Cardiac septum (tissue), 1 donor: ENCODE measurements around the gene HAUS5. TPM values are rescaled to one million over a fixed set of nuclear protein-coding genes. Genes with fewer than 3 reads are reported as not detected.

Experiments
- DNase-seq: peaks from one replicate; pipeline ENCODE4 v3.0.0-alpha.2; 2020; ENCODE audit warnings: low spot score
- intact Hi-C: fragments of 100-400 bp; cut with DNase I; formaldehyde crosslinking; loops from one replicate; pipeline ENCODE4 v1.14.0; 2022
- total RNA-seq: library from RNA; stranded (reverse); fragmentation: NEBNext Ultra II Directional; extraction: Animal tissue kit (Norgen Biotek cat#: 25700); gene quantifications from one replicate; pipeline ENCODE4 v1.2.1, GENCODE V29; 2021
- donor health status: DM: no; HTN: no; CAD: no.

Gene HAUS5
- total RNA-seq, 1 donor from 2014 or later, result 5.9 TPM

DNA sequence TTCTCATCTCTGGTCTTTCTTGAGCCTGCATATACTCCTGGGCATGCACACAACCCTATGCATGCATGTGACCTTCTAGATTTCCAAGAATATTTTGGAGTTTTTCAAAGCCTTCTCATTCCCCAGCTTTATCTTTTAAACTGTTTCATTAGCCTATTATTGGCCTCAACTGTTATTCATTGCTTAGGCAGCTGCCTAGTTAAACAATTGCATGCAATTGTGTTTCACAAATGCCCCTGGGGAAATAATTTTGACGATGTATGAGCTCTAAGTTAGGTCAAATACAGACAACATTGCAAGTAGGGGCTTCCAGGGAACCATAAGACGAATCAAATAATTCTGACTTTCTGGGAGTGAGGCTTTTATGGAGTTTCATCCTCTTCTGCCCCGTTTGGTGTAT lies 51.4 kb downstream of the HAUS5 start:
- intact Hi-C loops, result no loop called here
- DNase-seq, result no peak

DNA sequence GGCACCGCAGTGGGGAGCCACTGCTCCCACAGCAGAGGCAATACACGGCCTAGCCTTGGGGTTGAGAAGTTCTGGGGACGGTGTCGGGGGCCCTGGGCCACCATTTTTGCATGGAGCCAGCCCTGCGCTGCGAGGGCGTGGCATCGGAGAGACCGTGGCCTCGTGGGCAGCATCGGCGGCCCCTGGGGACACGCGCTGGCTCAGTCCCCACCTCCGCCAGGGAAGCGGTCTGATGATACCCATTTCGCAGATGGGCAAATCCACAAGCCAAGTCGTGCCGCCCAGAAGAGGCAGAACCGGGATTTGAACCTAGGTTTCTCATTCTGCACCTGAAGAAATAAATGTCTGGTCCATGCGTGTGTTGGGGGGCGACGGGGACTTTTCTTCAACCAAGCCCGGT lies 52.6 kb downstream of the HAUS5 start:
- DNase-seq, result no peak
- intact Hi-C loops, result no loop called here

DNA sequence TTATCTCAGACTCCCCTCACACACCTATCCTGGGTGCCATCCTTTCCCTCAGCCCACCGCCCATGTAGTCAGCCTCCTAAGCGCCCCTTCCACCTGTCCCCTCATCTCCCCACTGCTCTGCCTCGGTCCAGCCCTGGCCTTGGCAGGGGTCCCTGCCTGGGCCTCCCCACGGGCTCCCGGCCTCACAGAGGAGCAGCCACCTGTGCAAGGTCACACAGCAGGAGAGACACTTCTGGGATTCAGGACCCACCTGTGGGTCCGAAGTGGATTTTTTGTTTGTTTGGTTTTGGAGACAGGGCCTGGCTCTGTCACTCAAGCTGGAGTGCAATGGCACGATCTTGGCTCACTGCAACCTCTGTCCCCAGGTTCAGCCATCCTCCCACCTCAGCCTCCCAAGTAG lies 53.1 kb downstream of the HAUS5 start:
- intact Hi-C loops, result no loop called here
- DNase-seq, result no peak

DNA sequence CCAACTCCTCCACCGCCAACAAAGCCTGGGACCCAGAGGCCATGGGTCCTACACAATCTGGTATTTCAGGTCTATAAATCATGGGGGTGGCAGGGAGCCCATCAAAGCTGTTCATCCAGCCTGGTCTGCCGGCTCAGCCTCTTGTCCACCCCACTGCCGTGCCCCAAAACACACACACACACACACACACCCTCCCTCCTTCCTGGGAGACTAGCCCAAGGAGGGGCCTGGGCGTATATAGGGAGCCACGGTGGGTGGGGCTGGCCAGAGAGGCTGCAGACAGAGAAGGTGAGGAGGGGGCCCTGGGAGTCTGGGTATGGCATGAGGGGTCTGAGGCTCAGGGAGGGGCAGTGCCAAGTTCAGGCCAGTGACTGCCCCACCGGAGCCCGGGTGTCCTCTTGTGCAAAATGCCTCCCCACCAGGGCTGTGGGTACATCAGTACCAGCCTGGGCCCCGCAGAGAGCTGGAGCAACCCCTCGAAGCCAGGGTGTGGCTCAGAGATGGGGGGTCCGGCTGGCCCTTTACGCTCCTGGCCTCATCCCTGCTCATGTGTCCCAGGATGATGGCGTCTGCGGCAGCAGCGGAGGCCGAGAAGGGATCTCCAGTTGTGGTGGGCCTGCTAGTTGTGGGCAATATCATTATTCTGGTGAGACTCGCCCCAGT lies 53.8 kb downstream of the HAUS5 start, which contains the start of gene UPK1A:
Gene UPK1A, plus strand, starts transcription at position 267 of the 663 bp plus-strand sequence. Its CDS starts 296 bp downstream, at position 563.
- no peak for DNase-seq
- intact Hi-C loops, result no loop called here

DNA sequence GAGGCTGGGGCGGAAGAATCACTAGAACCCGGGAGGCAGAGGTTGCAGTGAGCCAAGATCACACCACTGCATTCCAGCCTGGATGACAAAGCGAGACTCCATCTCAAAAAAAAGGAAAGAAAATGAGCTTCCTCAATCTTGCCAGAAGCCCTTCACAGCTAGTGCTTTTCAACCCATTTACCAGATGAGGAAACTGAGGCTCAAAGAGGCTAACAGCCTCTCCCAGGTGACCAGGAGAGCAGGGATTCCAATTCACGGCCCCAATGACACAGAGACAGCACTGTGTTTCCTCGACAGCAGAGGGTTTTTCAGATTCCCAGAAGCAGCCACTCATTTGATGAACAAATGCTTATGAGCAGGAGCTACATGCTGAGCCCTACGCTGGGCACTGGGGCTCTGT lies 57.0 kb downstream of the HAUS5 start:
- intact Hi-C loops, result no loop called here
- DNase-seq, result no peak

DNA sequence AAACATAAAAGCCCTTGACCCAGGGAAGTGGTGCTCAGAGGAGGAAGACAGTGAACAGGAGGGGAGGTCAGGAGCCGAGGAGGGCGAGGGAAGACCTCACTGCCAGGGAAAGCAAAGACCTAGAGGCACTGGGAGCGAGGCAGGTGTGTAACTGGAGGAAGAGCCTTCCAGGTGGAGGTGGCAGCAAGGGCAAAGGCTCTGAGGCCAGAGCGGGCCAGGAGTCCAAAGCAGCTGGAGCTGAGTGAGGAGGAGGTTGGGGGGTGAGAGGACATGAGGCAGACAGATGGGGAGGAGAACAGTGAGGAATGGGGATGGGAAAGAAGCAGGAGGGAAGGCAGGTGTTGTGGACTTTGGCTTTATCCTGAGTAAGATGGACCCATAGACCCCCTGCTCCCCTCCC lies 57.4 kb downstream of the HAUS5 start:
- no peak for DNase-seq
- intact Hi-C loops, result no loop called here

DNA sequence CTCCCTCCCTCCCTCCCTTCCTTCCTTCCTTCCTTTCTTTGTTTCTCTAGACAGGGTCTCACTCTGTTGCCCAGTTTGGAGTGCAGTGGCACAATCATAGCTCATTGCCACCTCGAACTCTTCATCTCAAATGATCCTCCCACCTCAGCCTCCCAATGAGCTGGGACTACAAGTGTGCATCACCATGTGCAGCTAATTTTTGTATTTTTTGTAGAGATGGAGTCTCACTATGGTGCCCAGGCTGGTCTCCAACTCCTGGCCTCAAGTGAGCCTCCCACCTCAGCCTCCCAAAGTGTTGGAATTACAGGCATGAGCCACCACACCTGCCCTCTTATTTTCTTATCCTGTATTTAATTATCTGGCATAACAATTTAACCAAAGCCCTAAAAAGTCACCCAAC lies 58.2 kb downstream of the HAUS5 start:
- DNase-seq, result no peak
- intact Hi-C loops, result no loop called here

DNA sequence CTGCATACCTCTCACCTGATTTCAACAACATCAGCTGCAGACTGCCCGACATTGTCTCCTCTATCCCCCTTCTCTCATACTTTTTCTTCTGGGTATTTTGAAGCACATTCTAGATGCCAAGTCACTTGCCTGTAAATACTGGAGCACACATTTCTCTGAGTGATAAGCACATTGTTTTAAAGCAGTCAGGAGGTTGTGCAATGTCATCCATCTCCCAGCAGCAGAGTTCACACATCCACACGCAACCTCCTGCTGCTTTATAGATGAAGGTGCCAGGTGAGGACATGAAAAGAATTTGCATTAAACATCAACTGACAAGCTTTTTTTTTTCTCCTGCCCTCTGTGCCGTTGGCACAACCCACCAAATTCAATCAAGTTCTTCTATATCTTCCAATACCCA lies 59.3 kb downstream of the HAUS5 start:
- intact Hi-C loops, result no loop called here
- DNase-seq, result no peak

DNA sequence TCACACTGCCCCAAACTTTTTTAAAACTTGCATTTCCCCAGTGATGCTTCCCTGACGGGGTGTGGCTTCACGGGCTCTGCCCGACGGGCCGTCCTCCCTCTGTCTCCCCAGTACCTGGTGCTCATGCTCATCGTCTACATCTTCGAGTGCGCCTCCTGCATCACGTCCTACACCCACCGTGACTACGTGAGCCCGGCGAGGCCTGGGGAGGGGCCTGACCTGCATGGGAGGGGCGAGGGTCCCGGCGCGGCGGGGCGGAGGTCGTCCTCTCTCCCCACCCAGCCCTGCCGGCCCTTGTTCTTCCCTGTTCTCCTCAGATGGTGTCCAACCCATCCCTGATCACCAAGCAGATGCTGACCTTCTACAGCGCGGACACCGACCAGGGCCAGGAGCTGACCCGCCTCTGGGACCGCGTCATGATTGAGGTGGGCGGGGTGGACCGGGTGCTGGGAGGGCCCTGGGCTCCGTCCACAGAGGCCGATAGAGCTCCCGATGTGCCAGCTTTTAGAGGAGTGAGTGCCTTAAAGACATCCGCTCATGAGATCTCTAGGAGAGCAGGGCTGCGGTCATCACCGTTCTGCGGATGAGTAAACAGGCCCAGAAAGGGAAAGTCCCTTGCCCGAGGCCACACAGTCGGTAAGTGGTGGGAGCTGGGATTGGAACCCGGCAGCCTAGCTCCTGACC lies 60.7 kb downstream of the HAUS5 start:
- intact Hi-C loops, result no loop called here
- no peak for DNase-seq

Other genes starting within 250 kb of the HAUS5 start
- gene GPR42, start 241.7 kb upstream of the HAUS5 start, total RNA-seq, result not detected
- gene FFAR2, start 164.5 kb upstream of the HAUS5 start, total RNA-seq, result 0.97 TPM
- gene KRTDAP, start 122.3 kb upstream of the HAUS5 start, total RNA-seq, result not detected
- gene DMKN, start 99.1 kb upstream of the HAUS5 start, total RNA-seq, result 4.2 TPM
- gene SBSN, start 84.4 kb upstream of the HAUS5 start, total RNA-seq, result not detected
- not detected for gene GAPDHS, start 79.3 kb upstream of the HAUS5 start, total RNA-seq
- 64.4 TPM for gene TMEM147, start 67.1 kb upstream of the HAUS5 start, total RNA-seq
- gene ATP4A, start 49.1 kb upstream of the HAUS5 start, total RNA-seq, result not detected
- gene PMIS2, start 26.6 kb upstream of the HAUS5 start, total RNA-seq, result not detected
- gene RBM42, start 16.3 kb downstream of the HAUS5 start, total RNA-seq, result 56.2 TPM
- 0.78 TPM for gene ETV2, start 29.0 kb downstream of the HAUS5 start, total RNA-seq
- gene COX6B1, start 35.6 kb downstream of the HAUS5 start, total RNA-seq, result 1,054 TPM
- not detected for gene UPK1A, start 53.8 kb downstream of the HAUS5 start, total RNA-seq
- gene ZBTB32, start 91.8 kb downstream of the HAUS5 start, total RNA-seq, result 0.13 TPM
- 19.9 TPM for gene KMT2B, start 105.3 kb downstream of the HAUS5 start, total RNA-seq
- 4.2 TPM for gene IGFLR1, start 129.7 kb downstream of the HAUS5 start, total RNA-seq
- 24.9 TPM for gene U2AF1L4, start 132.7 kb downstream of the HAUS5 start, total RNA-seq
- gene PSENEN, start 132.9 kb downstream of the HAUS5 start, total RNA-seq, result 43.2 TPM
- gene LIN37, start 135.8 kb downstream of the HAUS5 start, total RNA-seq, result 9.6 TPM
- 863 TPM for gene HSPB6, start 144.3 kb downstream of the HAUS5 start, total RNA-seq
- 11.7 TPM for gene PROSER3, start 145.4 kb downstream of the HAUS5 start, total RNA-seq
- gene ARHGAP33, start 162.8 kb downstream of the HAUS5 start, total RNA-seq, result 8.8 TPM
- gene PRODH2, start 200.1 kb downstream of the HAUS5 start, total RNA-seq, result not detected
- gene NPHS1, start 239.8 kb downstream of the HAUS5 start, total RNA-seq, result not detected
- gene KIRREL2, start 244.2 kb downstream of the HAUS5 start, total RNA-seq, result not detected